ENCODE results near the gene ANGPTL8.

- no peak for TF ChIP-seq PREB (CRISPR knock-in tag; IDR thresholded peaks at IDR 0.05; ENCODE audit: borderline replicate concordance)
- TF ChIP-seq NFYB (CRISPR knock-in tag; conservative IDR thresholded peaks at IDR 0.05; ENCODE audit: low read depth) = no peak
- TF ChIP-seq CTCF (IDR thresholded peaks at IDR 0.05) = peak; percentile 58
- no peak for TF ChIP-seq USF2 (CRISPR knock-in tag; IDR thresholded peaks at IDR 0.05)
- no peak for TF ChIP-seq IRF2 (CRISPR knock-in tag; IDR thresholded peaks at IDR 0.05; ENCODE audit: borderline replicate concordance, low read depth)
- no peak for TF ChIP-seq RORB (CRISPR knock-in tag; IDR thresholded peaks at IDR 0.05)
- TF ChIP-seq CBFB (CRISPR knock-in tag; IDR thresholded peaks at IDR 0.05; ENCODE audit: low read depth) = no peak
- no peak for TF ChIP-seq HMGXB4 (CRISPR knock-in tag; IDR thresholded peaks at IDR 0.05)
- no peak for TF ChIP-seq E2F1 (CRISPR knock-in tag; IDR thresholded peaks at IDR 0.05)
- TF ChIP-seq ATF2 (CRISPR knock-in tag; IDR thresholded peaks at IDR 0.05; ENCODE audit: borderline replicate concordance, low read depth) = no peak
- no peak for TF ChIP-seq AR (CRISPR knock-in tag; IDR thresholded peaks at IDR 0.05)
- no peak for TF ChIP-seq ZNF232 (CRISPR knock-in tag; IDR thresholded peaks at IDR 0.05)
- no peak for TF ChIP-seq ATF1 (CRISPR knock-in tag; IDR thresholded peaks at IDR 0.05)
These were observed 12.1 kb upstream of the ANGPTL8 start for GRCh38 chr19:11227195-11227886.
